ENCODE results near the gene PSMF1.

- TF ChIP-seq CTCF (IDR thresholded peaks at IDR 0.05; ENCODE audit: insufficient read depth, low read depth, low read length) (no peak), EZH2 (IDR thresholded peaks at IDR 0.05; ENCODE audit: insufficient read depth, low read length) (no peak)
Measured at GRCh38 chr20:1144401-1145172, 26.2 kb downstream of the PSMF1 start.
